Endothelial cell of umbilical vein (primary cell): ENCODE results near the gene RETREG3. TPM values are rescaled to one million over a fixed set of nuclear protein-coding genes. Genes with fewer than 3 reads are reported as not detected.

Source experiments
- BruUV-seq: library from RNA; stranded (reverse); fragments of 400-500 nt; replicated peaks from 2 replicates; lab custom pipeline; 2021; lab: Mats Ljungman, UMichigan
- CTCF ChIA-PET: fragments of 300-600, 350-600 bp; sonication (Branson Sonifier 250); formaldehyde crosslinking; loops from one replicate; lab custom pipeline; 2021; ENCODE audit warnings: antibody characterized with exemption, inconsistent platforms; lab: Charles Lee
- POLR2A ChIA-PET: fragments of 300-600, 350-600 bp; sonication (Branson Sonifier 250); formaldehyde crosslinking; loops from one replicate; lab custom pipeline; 2021; ENCODE audit warnings: antibody characterized with exemption, inconsistent platforms; lab: Charles Lee
- DNase-seq: peaks from one replicate; pipeline ENCODE4 v3.0.0-alpha.2; 2011; ENCODE audit warnings: low read depth, low spot score
- FAIRE-seq: peaks from 2 replicates; lab custom pipeline; 2011; peaks lifted over from hg19 to GRCh38; lab: Jason Lieb, UNC
- H2AFZ ChIP-seq: 2 replicates; pipeline ENCODE4 v1.6.0; 2012; ENCODE audit warnings: low read depth, low read length, control low read depth, inconsistent platforms
- H3K27ac ChIP-seq: 2 replicates; pipeline ENCODE4 v1.5.1; 2011; ENCODE audit warnings: low read depth, mild to moderate bottlenecking, control low read depth, low read length, moderate library complexity; ENCODE audit not compliant: insufficient read depth
- H3K27me3 ChIP-seq, 2 experiments: 2 replicates each; pipeline versions ENCODE4 v1.6.0 to v1.6.1; 2011; ENCODE audit warnings: low read length in 2 of 2, mixed read lengths in 1 of 2; ENCODE audit not compliant: control insufficient read depth in 2 of 2, insufficient read depth in 2 of 2
- H3K36me3 ChIP-seq, 2 experiments: 2 replicates in 1 of 2; 3 replicates in 1 of 2; pipeline ENCODE4 v1.5.1; 2011; ENCODE audit warnings: low read length in 2 of 2, mild to moderate bottlenecking in 1 of 2, moderate library complexity in 1 of 2; ENCODE audit not compliant: control insufficient read depth in 2 of 2, insufficient read depth in 2 of 2; ENCODE audit errors: extremely low read depth in 1 of 2
- H3K4me1 ChIP-seq: 3 replicates; pipeline ENCODE4 v1.5.1; 2011; ENCODE audit warnings: mild to moderate bottlenecking, low read length; ENCODE audit not compliant: control insufficient read depth, insufficient read depth; ENCODE audit errors: extremely low read depth
- H3K4me2 ChIP-seq: 2 replicates; pipeline ENCODE4 v1.6.1; 2011; ENCODE audit warnings: low read length, control low read depth, mixed read lengths; ENCODE audit not compliant: insufficient read depth
- H3K4me3 ChIP-seq, 3 experiments: fragments of 200-600 bp in 1 of 3; sonication (generic), shearing (Covaris generic) in 1 of 3; replicated peaks in 1 of 3; 2 replicates each; pipeline ENCODE4 v1.5.1; 2011 to 2016; ENCODE audit warnings: control low read depth in 3 of 3, low read length in 3 of 3, mild to moderate bottlenecking in 2 of 3, inconsistent platforms in 1 of 3, low read depth in 1 of 3, moderate library complexity in 1 of 3; ENCODE audit not compliant: insufficient read depth in 1 of 3
- H3K79me2 ChIP-seq: 2 replicates; pipeline ENCODE4 v1.6.0; 2012; ENCODE audit warnings: low read length, inconsistent platforms; ENCODE audit not compliant: control insufficient read depth, insufficient read depth
- H3K9ac ChIP-seq: replicated peaks from 2 replicates; pipeline ENCODE3; 2011; ENCODE audit warnings: low read length, control low read depth; ENCODE audit not compliant: insufficient read depth; ENCODE audit errors: extremely low read depth
- H3K9me1 ChIP-seq: replicated peaks from 3 replicates; pipeline ENCODE4 v1.6.0; 2011; ENCODE audit warnings: mild to moderate bottlenecking, low read length; ENCODE audit not compliant: control insufficient read depth, insufficient read depth; ENCODE audit errors: extremely low read depth
- H3K9me3 ChIP-seq: replicated peaks from 2 replicates; pipeline ENCODE4 v1.5.1; 2012; ENCODE audit warnings: low read length, inconsistent platforms; ENCODE audit not compliant: control insufficient read depth, insufficient read depth
- H4K20me1 ChIP-seq: replicated peaks from 2 replicates; pipeline ENCODE3; 2011; ENCODE audit warnings: mild to moderate bottlenecking, low read length; ENCODE audit not compliant: control insufficient read depth, insufficient read depth; ENCODE audit errors: extremely low read depth
- EZH2 ChIP-seq: IDR thresholded peaks from 2 replicates; pipeline ENCODE4 v1.6.1; 2012; ENCODE audit warnings: borderline replicate concordance, low read depth, mild to moderate bottlenecking, moderate library complexity, low read length, inconsistent platforms; ENCODE audit not compliant: severe bottlenecking
- FOS ChIP-seq: IDR thresholded peaks from 2 replicates; pipeline ENCODE4 v1.6.1; 2011; ENCODE audit warnings: mild to moderate bottlenecking, low read length, moderate library complexity, borderline replicate concordance; ENCODE audit not compliant: insufficient read depth
- GATA2 ChIP-seq: IDR thresholded peaks from 2 replicates; pipeline ENCODE4 v1.7.0; 2011; ENCODE audit warnings: low read depth, mild to moderate bottlenecking, moderate library complexity, mixed read lengths, low read length; ENCODE audit not compliant: insufficient read length, insufficient read depth
- JUN ChIP-seq: IDR thresholded peaks from 2 replicates; pipeline ENCODE4 v1.6.1; 2011; ENCODE audit warnings: borderline replicate concordance, low read depth; ENCODE audit not compliant: insufficient read length, insufficient read depth
- MYC ChIP-seq: IDR thresholded peaks from one replicate; pipeline ENCODE4 v1.6.1; 2011; ENCODE audit warnings: mild to moderate bottlenecking, low read depth, low read length
- POLR2A ChIP-seq: IDR thresholded peaks from 2 replicates; pipeline ENCODE4 v1.6.1; 2012; ENCODE audit warnings: low read depth, mild to moderate bottlenecking, control low read depth, low read length
- POLR2AphosphoS5 ChIP-seq: IDR thresholded peaks from 2 replicates; pipeline ENCODE4 v1.6.1; 2012; ENCODE audit warnings: low read depth, mild to moderate bottlenecking, control low read depth, low read length, moderate library complexity; ENCODE audit not compliant: insufficient read depth
- dilution Hi-C: fragments of 300-500 bp; cut with MboI; formaldehyde crosslinking; loops from one replicate; pipeline ENCODE4 v1.15.0; 2019; ENCODE audit warnings: low sequenced_read_pairs; ENCODE audit not compliant: extremely low pct_ligation_motif_present
- intact Hi-C: fragments of 100-400 bp; cut with micrococcal nuclease; formaldehyde crosslinking; loops from one replicate; pipeline ENCODE4 v1.10.0; 2022
- polyA plus RNA-seq, 4 experiments: library from polyadenylated mRNA; depleted of rRNA in 3 of 4; stranded (reverse) in 3 of 4; unstranded in 1 of 4; fragments of >200 nt; gene quantifications; 2 replicates each; pipeline versions ENCODE4 v1.2.1 to v1.2.3, GENCODE V29; 2011 to 2012; ENCODE audit warnings: missing spikeins in 1 of 4
- total RNA-seq: library from RNA; stranded (reverse); gene quantifications from 2 replicates; pipeline ENCODE4 v1.2.3, GENCODE V29; 2021
- TF ChIP-seq, protein P1 (sequence below), 2 donors: IDR thresholded peaks; 1 replicate in 1 of 2; 2 replicates in 1 of 2; pipeline ENCODE4 v1.5.1; 2011; ENCODE audit warnings: low read length in 2 of 2, mild to moderate bottlenecking in 2 of 2, moderate library complexity in 2 of 2, control low read depth in 1 of 2, inconsistent platforms in 1 of 2, low read depth in 1 of 2; ENCODE audit not compliant: insufficient read depth in 1 of 2; ENCODE audit errors: extremely low read depth in 1 of 2
- TF ChIP-seq, protein P2 (sequence below): IDR thresholded peaks from 2 replicates; pipeline ENCODE4 v1.6.1; 2011; ENCODE audit not compliant: insufficient read depth, insufficient read length

RETREG3 gene
- total and polyA plus RNA-seq, 2 donors (not counting 3 experiments of a cell fraction or from before 2014, with no cell fraction given): 36.2 to 53.4 TPM

DNA sequence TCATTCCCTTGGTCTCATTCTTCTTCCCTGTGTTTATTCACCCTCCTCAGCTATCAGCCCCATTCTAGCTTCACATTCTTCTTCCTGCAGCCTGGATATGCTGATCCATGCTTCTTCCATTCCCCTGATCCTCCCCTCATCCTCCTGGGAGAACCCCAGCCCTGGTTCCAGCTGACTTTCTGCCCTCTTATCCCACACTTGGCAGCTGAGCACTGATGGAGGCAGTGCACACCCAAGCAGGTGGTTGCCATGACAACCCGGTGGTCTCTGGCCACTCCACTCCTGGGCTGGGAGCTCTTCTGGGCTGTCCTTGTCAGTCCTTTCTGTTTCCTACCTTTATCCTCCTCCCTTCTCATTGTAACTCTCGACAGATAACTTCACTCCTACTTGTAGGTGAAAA lies 33.2 kb upstream of the RETREG3 start:
- ChIA-PET POLR2A (no interaction called here), CTCF (interaction anchor here (1.2 kb wide), 2 partner anchors 10 to 32 kb away, joined by 3 to 4 read pairs; no protein-coding TSS in a partner anchor)
- no peaks in the 10 kb centered on the region for H3K4me1 ChIP-seq
- DNase-seq (no peak), FAIRE-seq (no peak)
- H3K27me3 ChIP-seq: peaks cover 0 to 6% of the 10 kb centered on the region in 2 experiments
- no peak overlapping the region for H2AFZ ChIP-seq
- no TSS peak for BruUV-seq
- TF ChIP-seq, protein P1, sequence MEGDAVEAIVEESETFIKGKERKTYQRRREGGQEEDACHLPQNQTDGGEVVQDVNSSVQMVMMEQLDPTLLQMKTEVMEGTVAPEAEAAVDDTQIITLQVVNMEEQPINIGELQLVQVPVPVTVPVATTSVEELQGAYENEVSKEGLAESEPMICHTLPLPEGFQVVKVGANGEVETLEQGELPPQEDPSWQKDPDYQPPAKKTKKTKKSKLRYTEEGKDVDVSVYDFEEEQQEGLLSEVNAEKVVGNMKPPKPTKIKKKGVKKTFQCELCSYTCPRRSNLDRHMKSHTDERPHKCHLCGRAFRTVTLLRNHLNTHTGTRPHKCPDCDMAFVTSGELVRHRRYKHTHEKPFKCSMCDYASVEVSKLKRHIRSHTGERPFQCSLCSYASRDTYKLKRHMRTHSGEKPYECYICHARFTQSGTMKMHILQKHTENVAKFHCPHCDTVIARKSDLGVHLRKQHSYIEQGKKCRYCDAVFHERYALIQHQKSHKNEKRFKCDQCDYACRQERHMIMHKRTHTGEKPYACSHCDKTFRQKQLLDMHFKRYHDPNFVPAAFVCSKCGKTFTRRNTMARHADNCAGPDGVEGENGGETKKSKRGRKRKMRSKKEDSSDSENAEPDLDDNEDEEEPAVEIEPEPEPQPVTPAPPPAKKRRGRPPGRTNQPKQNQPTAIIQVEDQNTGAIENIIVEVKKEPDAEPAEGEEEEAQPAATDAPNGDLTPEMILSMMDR (IDR thresholded peaks at IDR 0.05; ENCODE audit: extremely low read depth in 1 of 2, insufficient read depth in 1 of 2, low read depth in 1 of 2, low read length in 2 of 2): no peak
- TF ChIP-seq POLR2AphosphoS5: no peak
- TF ChIP-seq MYC: no peak
- TF ChIP-seq POLR2A: no peak
- TF ChIP-seq GATA2: no peak
- no peak for TF ChIP-seq FOS
- TF ChIP-seq JUN: no peak
- TF ChIP-seq EZH2: no peak
- TF ChIP-seq, protein P2, sequence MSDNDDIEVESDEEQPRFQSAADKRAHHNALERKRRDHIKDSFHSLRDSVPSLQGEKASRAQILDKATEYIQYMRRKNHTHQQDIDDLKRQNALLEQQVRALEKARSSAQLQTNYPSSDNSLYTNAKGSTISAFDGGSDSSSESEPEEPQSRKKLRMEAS: no peak
- no peak overlapping the region for H3K9ac ChIP-seq
- intact Hi-C loops: no loop called here
- H3K9me1 ChIP-seq: no peaks in the 10 kb centered on the region
- H3K4me2 ChIP-seq: no peak overlapping the region
- H3K27ac ChIP-seq: no peak overlapping the region
- no peaks in the 10 kb centered on the region for H4K20me1 ChIP-seq
- no peak overlapping the region for H3K4me3 ChIP-seq
- H3K9me3 ChIP-seq: no peaks in the 10 kb centered on the region
- H3K36me3 ChIP-seq: no peaks in the 10 kb centered on the region
- no peaks in the 10 kb centered on the region for H3K79me2 ChIP-seq
- dilution Hi-C loops: no loop called here
